DOHH2 (cell line): ENCODE measurements around the gene TMC4.

Experiments used
- H3F3A ChIP-seq: fragments of 200-600 bp; sonication (generic), shearing (Covaris generic); 2 replicates; pipeline ENCODE4 v1.6.0; 2016; ENCODE audit warnings: antibody characterized with exemption, mild to moderate bottlenecking; ENCODE audit not compliant: control insufficient read depth, insufficient read depth
- H3K27ac ChIP-seq: fragments of 200-600 bp; sonication (generic); 2 replicates; pipeline ENCODE4 v1.5.1; 2014; ENCODE audit warnings: low read depth, mild to moderate bottlenecking, low read length, moderate library complexity
- H3K27me3 ChIP-seq: fragments of 200-600 bp; sonication (generic); 2 replicates; pipeline ENCODE4 v1.6.1; 2014; ENCODE audit warnings: mild to moderate bottlenecking, low read length, mixed read lengths; ENCODE audit not compliant: control insufficient read depth
- H3K36me3 ChIP-seq: fragments of 200-600 bp; sonication (generic); 2 replicates; pipeline ENCODE4 v1.6.1; 2014; ENCODE audit warnings: mild to moderate bottlenecking, low read length, moderate library complexity, mixed read lengths; ENCODE audit not compliant: control insufficient read depth
- H3K4me1 ChIP-seq: fragments of 200-600 bp; sonication (generic); 2 replicates; pipeline ENCODE4 v1.6.1; 2014; ENCODE audit warnings: mild to moderate bottlenecking, low read length, mixed read lengths; ENCODE audit not compliant: control insufficient read depth
- H3K4me2 ChIP-seq: fragments of 200-600 bp; sonication (generic); 2 replicates; pipeline ENCODE4 v1.6.0; 2014; ENCODE audit warnings: mild to moderate bottlenecking, low read length, moderate library complexity
- H3K4me3 ChIP-seq: fragments of 200-600 bp; sonication (generic); 2 replicates; pipeline ENCODE4 v1.5.1; 2014; ENCODE audit warnings: mild to moderate bottlenecking, low read length, mixed read lengths
- H3K79me2 ChIP-seq: fragments of 200-600 bp; sonication (generic); 2 replicates; pipeline ENCODE4 v1.6.1; 2014; ENCODE audit warnings: mild to moderate bottlenecking, low read length, mixed read lengths; ENCODE audit not compliant: control insufficient read depth
- H3K9me2 ChIP-seq: fragments of 200-600 bp; sonication (generic); replicated peaks from 2 replicates; pipeline ENCODE4 v1.6.1; 2014; ENCODE audit warnings: mild to moderate bottlenecking, low read length, mixed read lengths; ENCODE audit not compliant: control insufficient read depth
- H3K9me3 ChIP-seq: fragments of 200-600 bp; sonication (generic); 2 replicates; pipeline ENCODE4 v1.6.1; 2014; ENCODE audit warnings: antibody characterized with exemption, low read length, mixed read lengths; ENCODE audit not compliant: control insufficient read depth, insufficient read depth
- H4K20me1 ChIP-seq: fragments of 200-600 bp; sonication (generic); 2 replicates; pipeline ENCODE4 v1.6.0; 2014; ENCODE audit warnings: low read depth, mild to moderate bottlenecking, antibody characterized with exemption, low read length, moderate library complexity; ENCODE audit not compliant: control insufficient read depth, insufficient read depth
- CTCF ChIP-seq: fragments of 200-600 bp; sonication (generic); IDR thresholded peaks from one replicate; pipeline ENCODE4 v1.5.1; 2014; ENCODE audit warnings: antibody characterized with exemption, mild to moderate bottlenecking, low read depth, low read length; ENCODE audit not compliant: poor library complexity, severe bottlenecking
- EZH2phosphoT487 ChIP-seq: fragments of 200-600 bp; sonication (generic); IDR thresholded peaks from 2 replicates; pipeline ENCODE4 v1.6.1; 2017; ENCODE audit warnings: borderline replicate concordance, mild to moderate bottlenecking, antibody characterized with exemption, low read length, moderate library complexity, mixed read lengths

TMC4 gene

GRCh38 chr19:54115109-54116063, 57.6 kb downstream of the TMC4 start, which contains the start of the genes PRPF31 and TFPT:
PRPF31 (plus strand) TSS chr19:54115754; CDS start chr19:54118279, 2,525 bp downstream.
TFPT (minus strand) TSS chr19:54115657; CDS start chr19:54115269, 388 bp downstream.
- Histone ChIP-seq H3K27me3 (no peaks in the 10 kb centered on the region), H3K36me3 (peaks cover 29% of the 10 kb centered on the region), H4K20me1 (no peaks in the 10 kb centered on the region), H3K79me2 (peaks cover 49% of the 10 kb centered on the region), H3K27ac (peak within 1 kb of the TSS; percentile 67), H3K9me3 (no peaks in the 10 kb centered on the region), H3F3A (no peaks in the 10 kb centered on the region; the same call in 1 of the 2 replicates), H3K4me2 (peak within 1 kb of the TSS; percentile 90), H3K4me3 (peak within 1 kb of the TSS; percentile 95), H3K9me2 (no peaks in the 10 kb centered on the region), H3K4me1 (peaks cover 16% of the 10 kb centered on the region)
- TF ChIP-seq EZH2phosphoT487, result no peak
- no peak for TF ChIP-seq CTCF

- peaks cover 53% of the 10 kb centered on the region for H3K79me2 ChIP-seq
Observed at GRCh38 chr19:54114340-54115108, 58.4 kb downstream of the TMC4 start.

More at GRCh38 chr19:54114340-54115108, 58.4 kb downstream of the TMC4 start:
- Histone ChIP-seq H3K9me3 (no peaks in the 10 kb centered on the region), H3K9me2 (no peaks in the 10 kb centered on the region), H3K4me2 (peak overlapping the region; percentile 90), H4K20me1 (no peaks in the 10 kb centered on the region), H3K4me3 (peak overlapping the region; percentile 95), H3F3A (no peaks in the 10 kb centered on the region; the same call in 1 of the 2 replicates), H3K4me1 (peaks cover 16% of the 10 kb centered on the region), H3K27ac (peak overlapping the region; percentile 67), H3K27me3 (no peaks in the 10 kb centered on the region), H3K36me3 (peaks cover 31% of the 10 kb centered on the region)
- TF ChIP-seq EZH2phosphoT487, result no peak
- TF ChIP-seq CTCF, result no peak
